IPS-18c (cell line): Measurements from ENCODE around the gene TFF3.
"Not testable (repeated sequence)": the region's sequence is repeated elsewhere in the genome, so short reads cannot be mapped to it uniquely, and the experiment has no call there.

Source experiments
- H3K4me3 ChIP-seq: 2 replicates; pipeline ENCODE4 v1.7.0; 2013; ENCODE audit warnings: low read depth, mild to moderate bottlenecking, low read length, moderate library complexity; ENCODE audit not compliant: insufficient read depth
- H3K9me3 ChIP-seq: one replicate; pipeline ENCODE4 v1.6.1; 2013; ENCODE audit warnings: mild to moderate bottlenecking, low read length, moderate library complexity; ENCODE audit not compliant: control insufficient read depth, insufficient read depth

TFF3 gene

DNA sequence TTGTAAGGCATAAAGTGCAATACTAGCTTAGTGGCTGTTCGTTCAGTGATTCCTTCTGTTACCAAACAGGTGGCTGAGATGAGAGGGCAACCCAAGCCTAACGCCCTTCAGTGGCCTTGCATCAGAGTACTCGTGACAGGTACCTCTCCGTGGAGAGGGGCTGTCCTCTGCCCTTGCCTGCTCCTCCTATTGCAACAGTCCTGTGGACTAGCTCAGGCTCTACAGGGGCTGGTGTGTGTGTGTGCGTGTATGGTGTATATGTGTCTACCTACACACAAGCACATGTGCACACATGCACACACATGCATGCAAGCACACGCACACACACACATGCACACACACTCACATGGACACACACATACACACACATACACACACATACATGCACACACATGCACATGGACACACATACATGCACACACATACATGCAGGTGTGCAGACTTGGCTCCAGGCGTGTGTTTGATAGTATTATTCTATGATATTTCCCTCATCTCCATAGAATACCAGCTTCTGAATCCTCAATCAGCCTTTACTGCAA is 15.1 kb downstream of the TFF3 start:
- Histone ChIP-seq H3K9me3 (no peaks in the 10 kb centered on the region), H3K4me3 (no peak overlapping the region)

DNA sequence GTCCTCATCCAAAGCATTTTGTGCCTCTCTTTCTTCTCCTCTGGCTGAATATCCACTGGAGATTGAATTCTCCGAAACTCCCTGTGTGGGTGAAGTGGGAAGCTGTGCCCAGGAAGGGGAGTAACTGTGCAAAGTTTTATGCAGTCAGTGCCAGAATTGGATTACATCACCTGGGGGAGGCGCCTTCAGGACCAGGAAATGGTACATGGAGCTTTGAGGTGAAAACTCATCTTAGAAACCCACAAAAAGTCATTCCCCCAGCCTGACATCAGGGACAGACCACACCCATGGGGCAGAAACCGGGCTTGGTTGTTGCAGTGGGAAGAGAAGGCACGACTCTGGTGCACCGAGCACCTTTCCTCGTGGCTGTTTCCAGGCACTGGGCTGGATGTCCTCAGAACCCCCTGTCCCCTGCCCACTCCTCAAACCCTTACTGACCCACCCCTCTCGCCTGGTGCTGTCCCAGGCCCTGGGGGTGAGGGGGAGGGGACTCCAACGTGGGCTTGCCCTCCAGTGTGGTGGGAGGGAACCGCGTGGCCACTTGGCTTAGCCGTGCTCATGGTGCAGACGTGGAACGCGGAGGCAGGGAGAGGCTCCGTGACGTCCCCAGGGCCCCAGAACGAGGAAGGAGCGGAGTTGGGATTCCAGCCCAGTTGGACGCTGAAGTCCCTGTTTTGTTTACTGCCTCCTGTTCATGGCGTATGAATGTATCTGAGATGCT is 15.7 kb downstream of the TFF3 start:
- Histone ChIP-seq H3K4me3 (no peak overlapping the region), H3K9me3 (no peaks in the 10 kb centered on the region)

DNA sequence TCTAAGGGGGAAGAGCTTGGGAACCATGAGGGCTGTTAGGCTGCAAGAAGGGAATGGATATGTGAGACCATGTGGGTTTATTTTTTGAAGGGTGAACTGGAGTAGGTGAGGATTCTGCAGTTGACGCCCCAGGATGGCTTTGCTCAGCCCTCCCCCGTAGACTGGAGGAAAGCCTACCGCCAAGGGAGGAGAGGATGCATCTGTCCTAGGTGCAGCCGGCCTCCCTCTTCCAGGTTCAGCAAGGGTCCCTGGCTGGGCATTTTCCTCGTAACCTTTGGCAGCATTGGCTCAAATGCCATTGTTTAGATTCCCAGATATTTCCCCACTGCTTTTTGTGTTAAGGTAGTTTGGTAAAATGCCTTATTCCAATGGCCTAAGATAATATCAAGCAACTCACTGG is 16.6 kb downstream of the TFF3 start:
- Histone ChIP-seq H3K9me3 (no peaks in the 10 kb centered on the region), H3K4me3 (no peak overlapping the region)

DNA sequence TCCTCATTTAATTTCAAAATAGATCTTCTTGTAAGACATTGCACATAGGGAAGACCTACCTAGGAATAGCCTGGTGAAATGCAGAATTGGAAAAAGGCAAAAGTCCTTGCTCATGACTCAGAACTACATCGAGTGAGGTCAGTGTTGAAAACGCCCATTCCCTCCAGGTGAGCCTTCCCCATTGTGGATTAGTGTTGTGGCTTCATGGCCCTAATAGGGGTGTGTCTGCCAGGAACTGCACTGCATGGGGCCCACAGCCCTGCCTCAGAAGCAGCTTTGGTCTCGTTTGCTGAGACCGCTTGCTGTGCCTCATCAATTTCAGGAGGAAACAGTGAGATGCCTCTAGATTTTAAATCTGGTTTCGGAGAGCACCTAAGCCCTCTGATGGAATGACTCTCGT is 17.0 kb downstream of the TFF3 start:
- no peaks in the 10 kb centered on the region for H3K9me3 ChIP-seq
- H3K4me3 ChIP-seq, result no peak overlapping the region

DNA sequence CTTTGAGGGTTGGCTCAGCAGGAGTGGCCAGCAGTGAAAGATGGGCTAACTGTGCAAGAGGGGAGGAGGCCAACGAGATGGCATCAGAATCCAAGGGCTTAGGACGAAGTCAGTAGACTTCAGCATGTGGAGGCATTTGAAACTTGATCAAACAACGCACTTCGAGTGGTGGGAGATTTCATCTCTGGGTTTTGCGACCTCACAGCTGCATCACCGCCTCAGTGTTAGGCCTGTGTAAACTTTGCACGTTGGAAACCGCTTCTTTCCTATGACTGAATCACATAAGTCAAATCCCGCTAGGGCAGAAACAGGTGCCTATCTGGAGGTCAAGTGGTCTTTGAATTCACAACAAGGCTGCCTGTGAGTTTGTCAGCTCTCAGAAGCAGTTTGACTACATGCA is 17.8 kb downstream of the TFF3 start:
- Histone ChIP-seq H3K9me3 (no peaks in the 10 kb centered on the region), H3K4me3 (no peak overlapping the region)

GRCh38 chr21:42296501-42296900 is 18.7 kb downstream of the TFF3 start:
- H3K4me3 ChIP-seq, result no peak overlapping the region
- no peaks in the 10 kb centered on the region for H3K9me3 ChIP-seq

DNA sequence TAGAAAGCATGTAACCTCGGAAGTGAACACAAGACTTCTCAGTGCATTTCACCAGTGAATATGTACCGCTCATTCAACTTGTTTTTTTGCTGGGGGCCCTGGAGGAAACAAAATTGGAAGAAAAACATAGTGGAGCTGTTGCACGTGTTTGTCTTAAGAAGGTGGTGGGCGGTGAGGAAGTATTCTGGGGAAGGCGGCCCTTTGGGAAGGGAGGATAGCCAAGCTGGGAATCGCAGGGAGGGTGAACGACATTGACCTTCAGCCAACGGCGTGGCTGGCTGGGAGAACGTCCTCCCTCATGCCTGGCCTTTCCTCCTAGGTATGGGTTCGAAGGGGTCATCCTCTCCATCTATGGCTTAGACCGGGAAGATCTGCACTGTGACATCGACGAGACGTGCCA is 19.4 kb downstream of the TFF3 start:
- H3K9me3 ChIP-seq, result no peaks in the 10 kb centered on the region
- no peak overlapping the region for H3K4me3 ChIP-seq

- Histone ChIP-seq H3K9me3 (no peaks in the 10 kb centered on the region), H3K4me3 (no peak overlapping the region)
These were observed 20.8 kb downstream of the TFF3 start for GRCh38 chr21:42294273-42294880.

DNA sequence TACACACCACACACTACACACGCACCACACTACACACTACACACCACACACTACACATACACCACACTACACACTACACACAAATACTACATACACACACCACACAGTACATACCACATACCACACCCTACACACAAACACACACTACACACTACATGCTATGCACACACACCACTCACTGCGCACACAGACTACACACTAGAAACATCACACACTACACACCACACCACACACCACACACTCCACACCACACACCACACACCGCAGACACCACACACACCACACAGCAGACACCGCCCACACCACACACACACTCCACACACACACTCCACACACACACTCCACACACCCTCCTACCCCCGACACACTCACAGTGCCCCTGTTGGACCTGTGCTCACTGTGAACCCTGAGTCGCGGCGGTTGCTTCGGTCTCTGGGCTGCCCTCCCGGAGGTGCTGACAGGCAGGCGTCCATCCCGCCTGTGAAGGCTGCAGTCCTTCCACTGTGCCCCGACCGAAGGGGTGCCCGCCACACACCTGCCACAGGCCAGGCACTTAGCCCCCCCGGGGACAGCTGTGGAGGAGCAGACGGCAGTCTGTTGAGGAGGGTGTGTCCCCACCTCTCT is 21.4 kb downstream of the TFF3 start:
- H3K9me3 ChIP-seq, result no peaks in the 10 kb centered on the region

DNA sequence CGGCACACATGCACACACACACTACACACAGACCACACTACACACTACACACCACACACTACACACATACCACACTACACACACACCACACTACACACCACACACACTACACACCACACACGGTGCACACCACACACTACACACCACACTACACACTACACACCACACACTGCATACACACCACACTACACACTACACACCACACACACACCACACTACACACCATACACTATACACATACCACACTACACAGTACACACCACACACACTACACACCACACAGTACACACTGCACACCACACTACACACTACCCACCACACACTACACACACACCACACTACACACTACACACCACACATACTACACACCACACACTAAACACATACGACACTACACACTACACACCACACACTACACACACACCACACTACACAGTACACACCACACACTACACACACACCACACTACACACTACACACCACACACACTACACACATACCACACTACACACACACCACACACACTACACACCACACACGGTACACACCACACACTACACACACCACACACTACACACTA is 22.6 kb downstream of the TFF3 start:
- not testable (repeated sequence) for H3K4me3 ChIP-seq

More for the DNA sequence above, 21.4 kb downstream of the TFF3 start:
- no peak overlapping the region for H3K4me3 ChIP-seq

GRCh38 chr21:42291751-42292562 is 23.3 kb downstream of the TFF3 start:
- H3K9me3 ChIP-seq, result no peaks in the 10 kb centered on the region
- no peak overlapping the region for H3K4me3 ChIP-seq

More for the DNA sequence above, 22.6 kb downstream of the TFF3 start:
- not testable (repeated sequence) for H3K9me3 ChIP-seq

GRCh38 chr21:42291003-42291750 is 24.0 kb downstream of the TFF3 start:
- H3K4me3 ChIP-seq, result no peak overlapping the region
- H3K9me3 ChIP-seq, result no peaks in the 10 kb centered on the region

GRCh38 chr21:42290505-42290904 is 24.7 kb downstream of the TFF3 start:
- H3K9me3 ChIP-seq, result no peaks in the 10 kb centered on the region
- no peak overlapping the region for H3K4me3 ChIP-seq

DNA sequence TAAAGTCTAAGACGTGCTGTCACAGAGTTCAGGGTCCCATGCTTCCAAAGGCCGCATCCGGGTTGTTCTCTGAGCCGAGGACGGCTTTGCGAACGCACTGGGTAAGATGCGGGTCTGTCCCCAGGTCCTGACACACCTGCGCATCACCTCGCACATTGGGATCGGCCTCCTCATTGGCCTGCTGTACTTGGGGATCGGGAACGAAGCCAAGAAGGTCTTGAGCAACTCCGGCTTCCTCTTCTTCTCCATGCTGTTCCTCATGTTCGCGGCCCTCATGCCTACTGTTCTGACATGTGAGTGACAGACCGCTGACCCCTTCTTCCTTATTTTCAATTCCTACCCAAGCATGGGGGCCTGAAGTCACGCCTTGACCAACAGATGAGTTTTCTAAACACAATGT is 25.3 kb downstream of the TFF3 start:
- Histone ChIP-seq H3K9me3 (no peaks in the 10 kb centered on the region), H3K4me3 (no peak overlapping the region)

- H3K9me3 ChIP-seq, result no peaks in the 10 kb centered on the region
These were observed 26.2 kb downstream of the TFF3 start for GRCh38 chr21:42288962-42289361.

GRCh38 chr21:42287193-42288083 is 27.8 kb downstream of the TFF3 start:
- no peaks in the 10 kb centered on the region for H3K9me3 ChIP-seq
- no peak overlapping the region for H3K4me3 ChIP-seq

More at GRCh38 chr21:42288962-42289361, 26.2 kb downstream of the TFF3 start:
- H3K4me3 ChIP-seq, result no peak overlapping the region
